ENCODE data around the gene GCM1.

Gene GCM1

DNA sequence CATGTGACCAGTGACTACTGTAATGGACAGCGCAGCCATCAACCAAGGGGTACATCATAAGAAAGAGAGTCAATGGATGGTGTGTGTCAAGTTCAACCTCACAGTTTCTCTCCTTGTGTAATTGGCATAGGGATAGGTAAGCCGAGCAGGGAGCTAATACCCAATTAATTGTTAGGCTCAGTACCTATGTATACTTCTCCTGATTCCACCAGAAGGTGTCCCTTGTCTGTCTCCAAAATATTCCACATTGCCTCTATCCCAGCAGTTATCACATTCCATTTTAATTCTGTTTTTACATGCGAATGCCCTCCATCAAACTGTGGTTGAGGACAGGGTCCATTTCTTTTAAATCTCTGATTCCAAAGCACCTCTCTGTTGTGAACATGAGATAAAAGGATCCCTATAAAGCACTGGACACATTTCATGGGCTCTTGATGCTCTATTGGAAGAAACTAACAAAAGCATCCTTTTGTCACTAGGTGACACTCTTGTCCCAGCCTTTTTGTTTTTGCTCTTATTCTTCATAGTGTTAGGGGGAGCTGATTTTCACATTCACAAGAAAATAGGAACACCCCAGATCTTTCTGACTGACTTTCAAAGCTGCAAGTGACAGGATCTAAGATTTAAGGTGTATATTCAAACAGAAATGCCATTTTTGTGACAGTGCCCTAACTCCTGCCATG lies 44.5 kb downstream of the GCM1 start:
- no peak for DNase-seq

DNA sequence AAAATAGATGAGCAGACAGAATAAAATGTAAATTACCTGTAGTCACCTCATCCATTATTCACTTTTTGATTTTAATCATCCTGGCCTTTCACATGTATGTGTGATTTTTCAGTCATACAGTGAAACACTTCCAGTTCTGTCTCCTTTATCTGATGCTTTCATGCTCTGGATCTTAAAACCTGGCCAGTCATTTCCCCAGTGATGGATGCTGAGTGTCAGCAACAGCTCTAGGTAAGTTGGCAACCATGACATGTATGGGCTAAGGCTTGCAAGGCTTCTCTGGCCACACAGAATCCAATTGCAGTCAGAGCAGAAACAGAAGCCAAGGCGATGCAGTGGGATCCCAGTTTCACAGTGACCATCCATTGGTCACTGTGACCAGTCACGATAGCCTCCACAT lies 47.6 kb downstream of the GCM1 start:
- no peak for DNase-seq

DNA sequence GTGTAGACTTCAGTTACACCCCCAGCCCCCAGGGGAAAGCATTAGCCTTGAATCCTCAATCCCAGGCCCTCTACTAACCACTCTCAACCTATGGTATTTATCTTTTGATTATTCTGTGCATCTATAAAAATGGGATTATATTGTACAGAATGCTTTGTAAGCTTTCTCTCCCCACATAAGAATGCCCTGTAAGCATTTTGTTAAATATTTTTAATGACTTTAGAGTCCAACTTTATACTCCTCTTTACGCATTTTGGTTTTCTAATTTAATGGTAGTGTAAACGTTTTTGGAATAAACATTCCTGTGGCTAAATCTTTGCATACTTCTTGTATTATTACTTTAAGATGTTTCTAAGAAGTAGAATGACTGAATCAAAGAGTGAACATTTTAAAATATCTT lies 48.1 kb downstream of the GCM1 start:
- DNase-seq: no peak

DNA sequence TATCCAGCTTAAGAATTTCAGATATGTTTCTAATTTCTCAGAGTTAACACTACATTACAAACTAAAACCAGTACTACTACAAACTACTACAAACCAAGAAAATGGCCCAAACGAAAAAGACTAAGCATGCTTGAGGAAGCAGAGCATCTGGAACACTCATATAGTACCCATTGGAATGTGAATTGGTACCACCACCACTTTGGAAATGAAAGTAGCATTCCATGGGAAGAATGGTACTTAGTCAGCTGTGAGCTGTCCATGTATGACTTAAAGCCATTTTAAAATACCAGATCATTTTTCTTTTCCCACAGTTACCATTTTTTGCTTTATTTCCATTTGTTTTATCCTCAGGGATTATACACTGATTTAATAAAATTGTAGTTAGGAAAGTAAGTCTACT lies 52.9 kb downstream of the GCM1 start:
- DNase-seq: no peak

DNA sequence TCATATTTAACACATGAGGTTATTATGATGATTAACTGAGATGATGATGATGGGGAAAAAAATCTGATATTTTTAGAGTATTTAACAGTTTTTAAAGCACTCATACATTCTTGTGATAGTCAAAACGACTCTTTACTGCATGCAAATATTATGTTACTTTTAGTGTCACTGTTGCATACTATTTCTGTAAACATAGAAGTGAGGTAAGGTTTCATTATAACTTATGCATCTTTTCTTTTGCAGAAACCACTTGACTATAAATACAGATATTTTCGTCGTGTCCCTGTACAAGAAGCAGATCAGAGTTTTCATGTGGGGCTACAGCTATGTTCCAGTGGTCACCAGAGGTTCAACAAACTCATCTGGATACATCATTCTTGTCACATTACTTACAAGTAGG lies 53.4 kb downstream of the GCM1 start:
- DNase-seq: no peak

DNA sequence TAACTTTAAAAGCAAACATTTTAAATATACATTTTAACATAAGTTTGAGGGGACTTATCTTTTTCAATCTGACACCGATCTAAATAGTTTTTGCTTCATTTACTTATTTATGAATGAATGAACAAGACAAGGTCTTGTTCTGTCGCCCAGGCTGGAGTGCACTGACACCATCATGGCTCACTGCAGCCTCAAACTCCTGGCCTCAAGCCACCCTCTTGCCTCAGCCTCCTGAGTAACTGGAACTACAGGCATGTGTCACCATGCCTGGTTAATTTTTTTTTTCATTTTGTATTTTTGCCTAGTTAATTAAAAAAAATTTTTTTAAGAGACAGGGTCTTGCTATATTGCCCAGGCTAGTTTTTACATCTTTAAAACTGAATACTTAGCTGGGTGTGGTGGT lies 58.1 kb downstream of the GCM1 start:
- no peak for DNase-seq

DNA sequence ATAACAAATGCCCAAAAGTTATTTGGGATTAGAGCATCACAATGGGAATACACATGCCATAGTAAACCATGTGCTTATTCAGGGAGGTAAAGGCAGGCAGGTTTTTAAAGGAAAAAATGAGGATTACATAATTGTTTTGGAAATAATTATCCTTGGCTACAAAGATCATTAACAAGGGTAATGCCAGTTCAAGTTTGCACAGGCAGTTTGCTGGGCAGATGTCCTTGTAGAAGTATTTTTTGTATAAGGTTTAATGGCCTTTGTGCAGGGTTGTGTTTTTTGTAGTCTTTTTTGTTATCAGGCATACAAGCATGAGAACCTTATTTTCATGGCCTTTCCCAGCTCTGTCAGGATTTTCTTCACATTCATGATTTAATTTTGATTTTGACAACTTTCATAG lies 58.7 kb downstream of the GCM1 start:
- DNase-seq: no peak

DNA sequence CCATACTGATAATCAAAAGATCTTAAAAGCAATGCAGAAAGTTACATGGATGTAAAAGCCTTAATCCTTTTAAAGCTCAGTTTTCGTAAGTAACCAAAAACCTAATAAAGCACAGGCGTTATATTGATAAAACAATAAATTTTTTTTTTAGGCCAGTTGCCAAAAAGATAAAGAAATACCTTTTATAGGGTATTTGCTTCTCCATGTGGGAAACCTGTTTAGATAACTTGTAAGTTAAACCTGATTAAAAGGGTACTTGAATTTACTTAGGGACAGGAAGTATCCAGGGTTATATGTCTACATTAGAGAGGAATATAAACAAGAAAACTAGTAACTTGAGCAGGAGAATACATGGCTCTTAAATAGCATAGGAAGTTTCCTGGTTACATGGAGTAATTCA lies 62.3 kb downstream of the GCM1 start:
- no peak for DNase-seq

DNA sequence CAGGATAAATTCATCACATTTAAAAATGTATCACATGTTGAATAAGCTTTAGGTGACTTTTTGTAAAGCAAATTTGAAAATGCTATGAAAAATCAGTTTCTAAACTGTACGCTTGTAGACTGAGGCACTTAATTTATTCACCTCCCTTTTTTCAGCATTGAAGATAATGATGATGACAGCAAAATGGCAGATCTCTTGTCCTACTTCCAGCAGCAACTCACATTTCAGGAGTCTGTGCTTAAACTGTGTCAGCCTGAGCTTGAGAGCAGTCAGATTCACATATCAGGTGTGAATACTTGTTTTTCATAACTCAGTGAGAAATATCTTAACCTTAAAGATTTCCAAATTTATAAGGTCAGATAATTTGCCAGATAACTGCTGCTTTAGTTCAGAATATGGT lies 67.8 kb downstream of the GCM1 start:
- DNase-seq: no peak

Measured in activated CD8-positive, alpha-beta memory T cell treated with anti-CD3 and anti-CD28 coated beads for 24 hours (primary cell).